CD4-positive, alpha-beta T cell treated with Interleukin-17A for 1 hour (primary cell): ENCODE measurements around the gene TRIM44.

Experiments
- DNase-seq: peaks from one replicate; pipeline ENCODE4 v3.0.0-alpha.2; 2020

TRIM44 gene

GRCh38 chr11:35862666-35863065 lies 200.1 kb downstream of the TRIM44 start:
- no peak for DNase-seq

DNA sequence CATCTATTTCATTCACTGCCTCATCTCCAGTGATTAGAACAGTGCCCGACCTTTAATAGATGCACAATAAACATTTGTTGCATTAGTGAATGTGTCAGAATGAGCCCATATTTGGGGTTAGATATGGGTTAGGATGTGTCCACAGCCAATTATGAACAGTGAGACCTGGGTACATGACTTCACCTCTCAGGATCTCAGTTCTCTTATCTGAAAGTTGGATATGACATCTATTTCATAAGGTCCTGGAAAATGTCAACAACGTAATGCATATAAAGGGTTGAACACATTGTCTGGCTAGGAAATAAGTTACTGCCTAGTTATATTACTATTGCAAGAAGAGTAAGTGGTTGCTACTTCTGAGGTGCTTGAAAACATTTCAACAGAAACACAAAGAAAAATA lies 201.6 kb downstream of the TRIM44 start:
- DNase-seq, result no peak

DNA sequence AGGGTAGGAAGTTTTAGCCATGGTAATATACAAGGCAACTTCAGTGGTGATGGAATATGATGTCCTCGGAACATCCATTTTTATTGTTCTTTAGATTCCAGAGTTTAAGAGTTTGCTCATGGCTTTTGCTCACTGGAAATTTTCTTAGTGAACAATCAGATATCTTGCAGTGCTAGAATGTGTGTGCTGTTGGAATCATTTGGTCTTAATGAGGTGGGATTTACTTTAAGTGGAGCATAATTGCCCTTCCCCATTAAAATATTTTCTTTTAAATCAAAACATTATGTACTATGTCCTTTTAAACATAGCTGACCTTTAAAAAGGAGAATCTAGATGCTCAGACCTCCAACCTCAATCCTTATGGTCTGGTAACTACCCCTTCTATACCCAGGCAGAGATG lies 204.0 kb downstream of the TRIM44 start:
- DNase-seq, result no peak
